ENCODE measurements around the gene SLC6A6.

SLC6A6 gene

GRCh38 chr3:14492948-14493881 is 90.8 kb downstream of the SLC6A6 start:
- H3K4me3 ChIP-seq (ENCODE audit: low read depth, low read length, poor library complexity, severe bottlenecking) = no peak overlapping the region
- H3K4me2 ChIP-seq (ENCODE audit: low read length) = no peak overlapping the region
- no peaks in the 10 kb centered on the region for H4K20me1 ChIP-seq (ENCODE audit: insufficient read depth, low read length)
- peaks cover 13% of the 10 kb centered on the region for H3K36me3 ChIP-seq (ENCODE audit: insufficient read depth, low read length)
- H3K27ac ChIP-seq (ENCODE audit: low read depth, low read length, poor library complexity, severe bottlenecking) = no peak overlapping the region
- no peaks in the 10 kb centered on the region for H3F3A ChIP-seq (ENCODE audit: insufficient read depth, low read length)
- H2AFZ ChIP-seq (ENCODE audit: low read length) = no peak overlapping the region
- no peaks in the 10 kb centered on the region for H3K4me1 ChIP-seq (ENCODE audit: insufficient read depth, low read length, severe bottlenecking)
- no peaks in the 10 kb centered on the region for H3K9me3 ChIP-seq (ENCODE audit: low read length)
- H3K27me3 ChIP-seq (ENCODE audit: insufficient read depth, low read length) = no peaks in the 10 kb centered on the region
- H3K9ac ChIP-seq (ENCODE audit: low read length) = no peak overlapping the region
- no peaks in the 10 kb centered on the region for H3K9me2 ChIP-seq (ENCODE audit: low read depth, low read length)
- H3K79me2 ChIP-seq (ENCODE audit: insufficient read depth, low read length) = no peaks in the 10 kb centered on the region
- TF ChIP-seq, protein P1, sequence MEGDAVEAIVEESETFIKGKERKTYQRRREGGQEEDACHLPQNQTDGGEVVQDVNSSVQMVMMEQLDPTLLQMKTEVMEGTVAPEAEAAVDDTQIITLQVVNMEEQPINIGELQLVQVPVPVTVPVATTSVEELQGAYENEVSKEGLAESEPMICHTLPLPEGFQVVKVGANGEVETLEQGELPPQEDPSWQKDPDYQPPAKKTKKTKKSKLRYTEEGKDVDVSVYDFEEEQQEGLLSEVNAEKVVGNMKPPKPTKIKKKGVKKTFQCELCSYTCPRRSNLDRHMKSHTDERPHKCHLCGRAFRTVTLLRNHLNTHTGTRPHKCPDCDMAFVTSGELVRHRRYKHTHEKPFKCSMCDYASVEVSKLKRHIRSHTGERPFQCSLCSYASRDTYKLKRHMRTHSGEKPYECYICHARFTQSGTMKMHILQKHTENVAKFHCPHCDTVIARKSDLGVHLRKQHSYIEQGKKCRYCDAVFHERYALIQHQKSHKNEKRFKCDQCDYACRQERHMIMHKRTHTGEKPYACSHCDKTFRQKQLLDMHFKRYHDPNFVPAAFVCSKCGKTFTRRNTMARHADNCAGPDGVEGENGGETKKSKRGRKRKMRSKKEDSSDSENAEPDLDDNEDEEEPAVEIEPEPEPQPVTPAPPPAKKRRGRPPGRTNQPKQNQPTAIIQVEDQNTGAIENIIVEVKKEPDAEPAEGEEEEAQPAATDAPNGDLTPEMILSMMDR (IDR thresholded peaks at IDR 0.05; ENCODE audit: low read length) = no peak
- no peak for TF ChIP-seq EZH2 (IDR thresholded peaks at IDR 0.05; ENCODE audit: borderline replicate concordance, low read length)

- Histone ChIP-seq H3K4me2 (ENCODE audit: low read length) (no peak overlapping the region), H3K4me3 (ENCODE audit: low read depth, low read length, poor library complexity, severe bottlenecking) (no peak overlapping the region), H3K9me3 (ENCODE audit: low read length) (no peaks in the 10 kb centered on the region), H3K9me2 (ENCODE audit: low read depth, low read length) (no peaks in the 10 kb centered on the region), H3K36me3 (ENCODE audit: insufficient read depth, low read length) (peaks cover 4% of the 10 kb centered on the region), H3F3A (ENCODE audit: insufficient read depth, low read length) (no peaks in the 10 kb centered on the region), H3K27me3 (ENCODE audit: insufficient read depth, low read length) (no peaks in the 10 kb centered on the region), H3K79me2 (ENCODE audit: insufficient read depth, low read length) (no peaks in the 10 kb centered on the region), H3K4me1 (ENCODE audit: insufficient read depth, low read length, severe bottlenecking) (no peaks in the 10 kb centered on the region), H3K9ac (ENCODE audit: low read length) (no peak overlapping the region), H4K20me1 (ENCODE audit: insufficient read depth, low read length) (no peaks in the 10 kb centered on the region), H2AFZ (ENCODE audit: low read length) (no peak overlapping the region), H3K27ac (ENCODE audit: low read depth, low read length, poor library complexity, severe bottlenecking) (no peak overlapping the region)
- TF ChIP-seq, protein P1 (IDR thresholded peaks at IDR 0.05; ENCODE audit: low read length) = no peak
- TF ChIP-seq EZH2 (IDR thresholded peaks at IDR 0.05; ENCODE audit: borderline replicate concordance, low read length) = no peak
Observed at GRCh38 chr3:14494279-14494972, 92.0 kb downstream of the SLC6A6 start.

DNA sequence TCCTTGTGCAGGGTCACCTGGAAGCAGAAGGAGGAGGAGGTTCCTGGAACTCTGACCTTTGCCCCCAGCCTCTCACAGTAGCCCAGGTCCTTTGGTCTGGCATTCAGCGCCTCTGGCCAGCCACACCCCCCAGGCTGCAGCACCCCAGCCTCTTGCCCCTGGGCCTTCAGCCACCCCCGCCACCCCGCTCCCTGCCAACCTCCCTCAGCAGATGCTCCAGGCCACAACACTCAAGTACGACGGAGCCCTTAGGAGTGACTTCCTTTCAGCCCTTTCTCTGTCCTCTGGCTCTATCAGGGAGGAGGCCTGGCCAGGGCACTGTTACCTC is 92.5 kb downstream of the SLC6A6 start:
- no peak for TF ChIP-seq EZH2 (IDR thresholded peaks at IDR 0.05; ENCODE audit: borderline replicate concordance, low read length)
- TF ChIP-seq, protein P1 (IDR thresholded peaks at IDR 0.05; ENCODE audit: low read length) = no peak
- Histone ChIP-seq H3K27me3 (ENCODE audit: insufficient read depth, low read length) (no peaks in the 10 kb centered on the region), H3K9me3 (ENCODE audit: low read length) (no peaks in the 10 kb centered on the region), H3K36me3 (ENCODE audit: insufficient read depth, low read length) (no peaks in the 10 kb centered on the region), H4K20me1 (ENCODE audit: insufficient read depth, low read length) (no peaks in the 10 kb centered on the region), H3K9me2 (ENCODE audit: low read depth, low read length) (no peaks in the 10 kb centered on the region), H3K9ac (ENCODE audit: low read length) (no peak overlapping the region), H3K4me1 (ENCODE audit: insufficient read depth, low read length, severe bottlenecking) (no peaks in the 10 kb centered on the region), H3K79me2 (ENCODE audit: insufficient read depth, low read length) (no peaks in the 10 kb centered on the region), H3F3A (ENCODE audit: insufficient read depth, low read length) (no peaks in the 10 kb centered on the region), H2AFZ (ENCODE audit: low read length) (no peak overlapping the region), H3K4me2 (ENCODE audit: low read length) (no peak overlapping the region), H3K27ac (ENCODE audit: low read depth, low read length, poor library complexity, severe bottlenecking) (no peak overlapping the region), H3K4me3 (ENCODE audit: low read depth, low read length, poor library complexity, severe bottlenecking) (no peak overlapping the region)

All from OCI-LY1 (cell line).